ENCODE measurements around the gene NOP14. TPM values are rescaled to one million over a fixed set of nuclear protein-coding genes. Genes with fewer than 3 reads are reported as not detected.

NOP14 gene
- total and polyA plus RNA-seq, 2 experiments from 2014 or later: 29.9 to 38.7 TPM

DNA sequence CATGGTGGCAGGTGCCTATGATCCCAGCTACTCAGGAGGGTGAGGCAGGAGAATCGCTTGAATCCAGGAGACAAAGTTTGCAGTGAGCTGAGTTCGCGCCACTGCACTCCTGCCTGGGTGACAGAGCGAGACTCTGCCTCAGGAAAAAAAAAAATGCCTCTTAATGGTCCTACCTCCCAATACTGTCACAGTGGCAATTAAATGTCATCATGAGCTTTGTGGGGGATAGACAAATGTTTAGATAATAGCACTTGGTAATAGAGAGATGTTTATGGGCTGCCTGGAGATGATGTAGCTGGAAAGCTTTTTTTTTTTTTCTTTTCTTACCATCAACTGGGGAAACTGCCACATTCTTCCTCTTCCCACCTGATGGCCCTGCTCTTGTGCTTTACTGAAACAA, 33.2 kb upstream of the NOP14 start:
- H3K27ac ChIP-seq (ENCODE audit: low read depth): no peak overlapping the region
- H3K9me3 Mint-ChIP-seq: no peaks in the 10 kb centered on the region
- H3K4me3 Mint-ChIP-seq: no peak overlapping the region
- no peaks in the 10 kb centered on the region for H3K27me3 ChIP-seq (ENCODE audit: insufficient read depth)
- H3K36me3 Mint-ChIP-seq (ENCODE audit: low read depth): no peaks in the 10 kb centered on the region
- no peak overlapping the region for H3K4me3 ChIP-seq
- no peaks in the 10 kb centered on the region for H3K36me3 ChIP-seq (ENCODE audit: insufficient read depth)
- H2AFZ ChIP-seq: no peak overlapping the region
- no peaks in the 10 kb centered on the region for H3K79me2 ChIP-seq (replicated peaks; ENCODE audit: insufficient read depth)
- H3K4me1 ChIP-seq (ENCODE audit: insufficient read depth): no peaks in the 10 kb centered on the region
- no peak overlapping the region for H3K4me2 ChIP-seq
- no peak for ATAC-seq
- no peaks in the 10 kb centered on the region for H3F3A ChIP-seq (replicated peaks; ENCODE audit: low read depth)
- DNase-seq (ENCODE audit: low spot score): no peak
- no peaks in the 10 kb centered on the region for H3K9me2 ChIP-seq (ENCODE audit: insufficient read depth)
- no peaks in the 10 kb centered on the region for H4K20me1 ChIP-seq (replicated peaks; ENCODE audit: insufficient read depth)
- no peak for TF ChIP-seq JUNB (IDR thresholded peaks at IDR 0.05; ENCODE audit: unreplicated experiment)
- no peak for TF ChIP-seq NANOG (IDR thresholded peaks at IDR 0.05; ENCODE audit: borderline replicate concordance)
- TF ChIP-seq, protein P1, sequence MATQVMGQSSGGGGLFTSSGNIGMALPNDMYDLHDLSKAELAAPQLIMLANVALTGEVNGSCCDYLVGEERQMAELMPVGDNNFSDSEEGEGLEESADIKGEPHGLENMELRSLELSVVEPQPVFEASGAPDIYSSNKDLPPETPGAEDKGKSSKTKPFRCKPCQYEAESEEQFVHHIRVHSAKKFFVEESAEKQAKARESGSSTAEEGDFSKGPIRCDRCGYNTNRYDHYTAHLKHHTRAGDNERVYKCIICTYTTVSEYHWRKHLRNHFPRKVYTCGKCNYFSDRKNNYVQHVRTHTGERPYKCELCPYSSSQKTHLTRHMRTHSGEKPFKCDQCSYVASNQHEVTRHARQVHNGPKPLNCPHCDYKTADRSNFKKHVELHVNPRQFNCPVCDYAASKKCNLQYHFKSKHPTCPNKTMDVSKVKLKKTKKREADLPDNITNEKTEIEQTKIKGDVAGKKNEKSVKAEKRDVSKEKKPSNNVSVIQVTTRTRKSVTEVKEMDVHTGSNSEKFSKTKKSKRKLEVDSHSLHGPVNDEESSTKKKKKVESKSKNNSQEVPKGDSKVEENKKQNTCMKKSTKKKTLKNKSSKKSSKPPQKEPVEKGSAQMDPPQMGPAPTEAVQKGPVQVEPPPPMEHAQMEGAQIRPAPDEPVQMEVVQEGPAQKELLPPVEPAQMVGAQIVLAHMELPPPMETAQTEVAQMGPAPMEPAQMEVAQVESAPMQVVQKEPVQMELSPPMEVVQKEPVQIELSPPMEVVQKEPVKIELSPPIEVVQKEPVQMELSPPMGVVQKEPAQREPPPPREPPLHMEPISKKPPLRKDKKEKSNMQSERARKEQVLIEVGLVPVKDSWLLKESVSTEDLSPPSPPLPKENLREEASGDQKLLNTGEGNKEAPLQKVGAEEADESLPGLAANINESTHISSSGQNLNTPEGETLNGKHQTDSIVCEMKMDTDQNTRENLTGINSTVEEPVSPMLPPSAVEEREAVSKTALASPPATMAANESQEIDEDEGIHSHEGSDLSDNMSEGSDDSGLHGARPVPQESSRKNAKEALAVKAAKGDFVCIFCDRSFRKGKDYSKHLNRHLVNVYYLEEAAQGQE (IDR thresholded peaks at IDR 0.05; ENCODE audit: unreplicated experiment): no peak
- TF ChIP-seq, protein P2, sequence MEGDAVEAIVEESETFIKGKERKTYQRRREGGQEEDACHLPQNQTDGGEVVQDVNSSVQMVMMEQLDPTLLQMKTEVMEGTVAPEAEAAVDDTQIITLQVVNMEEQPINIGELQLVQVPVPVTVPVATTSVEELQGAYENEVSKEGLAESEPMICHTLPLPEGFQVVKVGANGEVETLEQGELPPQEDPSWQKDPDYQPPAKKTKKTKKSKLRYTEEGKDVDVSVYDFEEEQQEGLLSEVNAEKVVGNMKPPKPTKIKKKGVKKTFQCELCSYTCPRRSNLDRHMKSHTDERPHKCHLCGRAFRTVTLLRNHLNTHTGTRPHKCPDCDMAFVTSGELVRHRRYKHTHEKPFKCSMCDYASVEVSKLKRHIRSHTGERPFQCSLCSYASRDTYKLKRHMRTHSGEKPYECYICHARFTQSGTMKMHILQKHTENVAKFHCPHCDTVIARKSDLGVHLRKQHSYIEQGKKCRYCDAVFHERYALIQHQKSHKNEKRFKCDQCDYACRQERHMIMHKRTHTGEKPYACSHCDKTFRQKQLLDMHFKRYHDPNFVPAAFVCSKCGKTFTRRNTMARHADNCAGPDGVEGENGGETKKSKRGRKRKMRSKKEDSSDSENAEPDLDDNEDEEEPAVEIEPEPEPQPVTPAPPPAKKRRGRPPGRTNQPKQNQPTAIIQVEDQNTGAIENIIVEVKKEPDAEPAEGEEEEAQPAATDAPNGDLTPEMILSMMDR (conservative IDR thresholded peaks at IDR 0.05; ENCODE audit: low read depth in 2 of 2): no peak
- no peak for TF ChIP-seq STAT1 (IDR thresholded peaks at IDR 0.05; ENCODE audit: unreplicated experiment)
- no peak for TF ChIP-seq ZNF114 (CRISPR knock-in tag; IDR thresholded peaks at IDR 0.05)
- no peaks in the 10 kb centered on the region for H3K4me1 Mint-ChIP-seq
- H3K27ac Mint-ChIP-seq: no peak overlapping the region
- no peaks in the 10 kb centered on the region for H3K27me3 Mint-ChIP-seq (ENCODE audit: insufficient read depth, low read depth, poor library complexity)

DNA sequence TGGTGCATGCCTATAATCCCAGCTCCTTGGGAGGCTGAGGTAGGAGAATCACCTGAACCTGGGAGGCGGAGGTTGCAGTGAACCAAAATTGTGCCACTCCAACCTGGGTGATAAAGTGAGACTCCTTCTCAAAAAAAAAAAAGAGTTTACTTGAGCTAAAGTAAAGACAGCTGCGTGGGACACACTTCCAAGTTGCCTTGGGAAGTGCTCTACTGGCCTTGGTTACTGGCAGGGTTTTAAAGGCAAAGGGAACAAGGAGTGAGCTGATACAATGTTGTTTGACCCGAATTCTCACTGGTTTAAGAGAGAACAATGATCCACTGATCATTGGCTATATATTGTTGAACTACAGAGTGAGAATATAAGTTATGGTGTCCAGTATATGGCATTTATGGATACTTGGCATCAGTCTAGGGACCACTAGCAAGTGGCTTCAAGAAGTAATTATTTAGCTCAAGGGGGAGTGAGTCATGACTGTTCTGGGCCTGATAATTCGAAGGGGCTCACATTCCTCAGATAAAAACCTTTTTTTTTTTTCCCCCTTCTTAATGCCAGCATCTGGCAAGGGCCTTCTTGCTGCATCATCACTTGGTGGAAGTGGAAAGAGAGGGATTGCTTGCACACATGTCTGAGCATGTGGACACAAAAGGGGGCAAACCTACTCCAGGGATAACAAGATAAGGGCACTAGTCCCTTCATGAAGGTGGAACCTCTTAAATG, 32.5 kb upstream of the NOP14 start:
- H3K27ac ChIP-seq (ENCODE audit: low read depth): no peak overlapping the region
- no peaks in the 10 kb centered on the region for H3K27me3 ChIP-seq (ENCODE audit: insufficient read depth)
- H4K20me1 ChIP-seq (replicated peaks; ENCODE audit: insufficient read depth): no peaks in the 10 kb centered on the region
- H3K4me1 ChIP-seq (ENCODE audit: insufficient read depth): no peaks in the 10 kb centered on the region
- H3K9me3 Mint-ChIP-seq: no peaks in the 10 kb centered on the region
- H3K4me1 Mint-ChIP-seq: no peaks in the 10 kb centered on the region
- DNase-seq (ENCODE audit: low spot score) (no peak), ATAC-seq (no peak)
- no peak overlapping the region for H3K27ac Mint-ChIP-seq
- H3K9me2 ChIP-seq (ENCODE audit: insufficient read depth): no peaks in the 10 kb centered on the region
- no peak overlapping the region for H3K4me3 Mint-ChIP-seq
- H3K27me3 Mint-ChIP-seq (ENCODE audit: insufficient read depth, low read depth, poor library complexity): no peaks in the 10 kb centered on the region
- H2AFZ ChIP-seq: no peak overlapping the region
- H3K4me3 ChIP-seq: no peak overlapping the region
- no peaks in the 10 kb centered on the region for H3K36me3 Mint-ChIP-seq (ENCODE audit: low read depth)
- no peaks in the 10 kb centered on the region for H3K36me3 ChIP-seq (ENCODE audit: insufficient read depth)
- no peaks in the 10 kb centered on the region for H3F3A ChIP-seq (replicated peaks; ENCODE audit: low read depth)
- no peaks in the 10 kb centered on the region for H3K79me2 ChIP-seq (replicated peaks; ENCODE audit: insufficient read depth)
- no peak overlapping the region for H3K4me2 ChIP-seq
- TF ChIP-seq POLR2AphosphoS5 (IDR thresholded peaks at IDR 0.05; ENCODE audit: low read depth): no peak
- TF ChIP-seq ZNF114 (CRISPR knock-in tag; IDR thresholded peaks at IDR 0.05): no peak
- no peak for TF ChIP-seq ZNF331 (CRISPR knock-in tag; IDR thresholded peaks at IDR 0.05; ENCODE audit: low read depth)
- no peak for TF ChIP-seq EZH2 (IDR thresholded peaks at IDR 0.05; ENCODE audit: low read depth, unreplicated experiment)
- TF ChIP-seq CREB1 (CRISPR knock-in tag; IDR thresholded peaks at IDR 0.05; ENCODE audit: low read depth): no peak
- TF ChIP-seq NANOG (IDR thresholded peaks at IDR 0.05; ENCODE audit: borderline replicate concordance): no peak
- no peak for TF ChIP-seq JUNB (IDR thresholded peaks at IDR 0.05; ENCODE audit: unreplicated experiment)
- TF ChIP-seq, protein P1 (IDR thresholded peaks at IDR 0.05; ENCODE audit: unreplicated experiment): no peak

All from GM23338 (cell line).